Measurements from ENCODE around the gene G0S2.

DNA sequence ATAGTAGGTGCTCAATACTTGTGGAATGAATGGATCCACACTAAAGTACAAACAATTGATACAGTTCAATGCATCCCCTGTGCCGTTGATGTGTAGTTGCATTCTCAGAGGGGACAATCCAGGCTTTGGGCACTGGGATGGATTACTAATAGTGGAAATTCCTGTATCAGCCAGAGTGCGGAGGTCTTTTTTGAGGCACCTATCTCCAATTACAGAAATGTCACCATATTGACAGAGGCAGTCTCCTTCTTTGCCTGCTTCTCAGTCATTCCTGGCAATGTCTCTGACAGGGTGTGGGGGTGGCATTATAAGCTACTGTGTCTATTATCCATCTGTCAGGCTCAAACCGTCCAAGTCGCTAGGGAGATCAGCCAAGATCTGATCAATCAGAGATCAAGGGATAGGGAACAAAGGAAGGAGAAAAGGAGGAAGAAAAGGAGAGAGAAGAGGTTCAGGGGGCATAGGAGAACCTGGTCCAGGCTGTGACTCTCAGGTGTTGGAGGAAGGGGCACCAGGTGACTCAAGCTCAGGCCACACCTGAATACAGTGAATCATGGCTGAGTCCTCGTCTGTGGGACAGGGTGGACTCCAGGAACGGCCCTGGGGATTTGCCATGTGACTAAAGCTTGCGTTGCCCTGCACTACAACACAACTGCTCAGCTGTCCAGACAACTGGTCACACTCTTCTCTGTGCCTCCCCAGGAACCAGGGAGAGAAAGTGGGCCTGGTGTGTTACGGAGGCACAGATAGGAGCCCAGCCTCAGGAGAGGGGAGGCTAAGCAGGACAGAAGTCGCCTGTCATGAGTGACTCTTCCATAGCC is 19.6 kb upstream of the G0S2 start:
- TF ChIP-seq, protein P1, sequence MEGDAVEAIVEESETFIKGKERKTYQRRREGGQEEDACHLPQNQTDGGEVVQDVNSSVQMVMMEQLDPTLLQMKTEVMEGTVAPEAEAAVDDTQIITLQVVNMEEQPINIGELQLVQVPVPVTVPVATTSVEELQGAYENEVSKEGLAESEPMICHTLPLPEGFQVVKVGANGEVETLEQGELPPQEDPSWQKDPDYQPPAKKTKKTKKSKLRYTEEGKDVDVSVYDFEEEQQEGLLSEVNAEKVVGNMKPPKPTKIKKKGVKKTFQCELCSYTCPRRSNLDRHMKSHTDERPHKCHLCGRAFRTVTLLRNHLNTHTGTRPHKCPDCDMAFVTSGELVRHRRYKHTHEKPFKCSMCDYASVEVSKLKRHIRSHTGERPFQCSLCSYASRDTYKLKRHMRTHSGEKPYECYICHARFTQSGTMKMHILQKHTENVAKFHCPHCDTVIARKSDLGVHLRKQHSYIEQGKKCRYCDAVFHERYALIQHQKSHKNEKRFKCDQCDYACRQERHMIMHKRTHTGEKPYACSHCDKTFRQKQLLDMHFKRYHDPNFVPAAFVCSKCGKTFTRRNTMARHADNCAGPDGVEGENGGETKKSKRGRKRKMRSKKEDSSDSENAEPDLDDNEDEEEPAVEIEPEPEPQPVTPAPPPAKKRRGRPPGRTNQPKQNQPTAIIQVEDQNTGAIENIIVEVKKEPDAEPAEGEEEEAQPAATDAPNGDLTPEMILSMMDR (IDR thresholded peaks at IDR 0.05; ENCODE audit: poor library complexity, severe bottlenecking): no peak
- TF ChIP-seq EP300 (conservative IDR thresholded peaks at IDR 0.05; ENCODE audit: poor library complexity, severe bottlenecking) (no peak), EZH2 (IDR thresholded peaks at IDR 0.05; ENCODE audit: borderline replicate concordance, insufficient read depth, low read length, poor library complexity, severe bottlenecking) (no peak), POLR2AphosphoS5 (IDR thresholded peaks at IDR 0.05) (no peak), TAF1 (IDR thresholded peaks at IDR 0.05; ENCODE audit: low read depth) (no peak), SMC3 (conservative IDR thresholded peaks at IDR 0.05; ENCODE audit: poor library complexity) (no peak)
- TF ChIP-seq, protein P2, sequence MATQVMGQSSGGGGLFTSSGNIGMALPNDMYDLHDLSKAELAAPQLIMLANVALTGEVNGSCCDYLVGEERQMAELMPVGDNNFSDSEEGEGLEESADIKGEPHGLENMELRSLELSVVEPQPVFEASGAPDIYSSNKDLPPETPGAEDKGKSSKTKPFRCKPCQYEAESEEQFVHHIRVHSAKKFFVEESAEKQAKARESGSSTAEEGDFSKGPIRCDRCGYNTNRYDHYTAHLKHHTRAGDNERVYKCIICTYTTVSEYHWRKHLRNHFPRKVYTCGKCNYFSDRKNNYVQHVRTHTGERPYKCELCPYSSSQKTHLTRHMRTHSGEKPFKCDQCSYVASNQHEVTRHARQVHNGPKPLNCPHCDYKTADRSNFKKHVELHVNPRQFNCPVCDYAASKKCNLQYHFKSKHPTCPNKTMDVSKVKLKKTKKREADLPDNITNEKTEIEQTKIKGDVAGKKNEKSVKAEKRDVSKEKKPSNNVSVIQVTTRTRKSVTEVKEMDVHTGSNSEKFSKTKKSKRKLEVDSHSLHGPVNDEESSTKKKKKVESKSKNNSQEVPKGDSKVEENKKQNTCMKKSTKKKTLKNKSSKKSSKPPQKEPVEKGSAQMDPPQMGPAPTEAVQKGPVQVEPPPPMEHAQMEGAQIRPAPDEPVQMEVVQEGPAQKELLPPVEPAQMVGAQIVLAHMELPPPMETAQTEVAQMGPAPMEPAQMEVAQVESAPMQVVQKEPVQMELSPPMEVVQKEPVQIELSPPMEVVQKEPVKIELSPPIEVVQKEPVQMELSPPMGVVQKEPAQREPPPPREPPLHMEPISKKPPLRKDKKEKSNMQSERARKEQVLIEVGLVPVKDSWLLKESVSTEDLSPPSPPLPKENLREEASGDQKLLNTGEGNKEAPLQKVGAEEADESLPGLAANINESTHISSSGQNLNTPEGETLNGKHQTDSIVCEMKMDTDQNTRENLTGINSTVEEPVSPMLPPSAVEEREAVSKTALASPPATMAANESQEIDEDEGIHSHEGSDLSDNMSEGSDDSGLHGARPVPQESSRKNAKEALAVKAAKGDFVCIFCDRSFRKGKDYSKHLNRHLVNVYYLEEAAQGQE (IDR thresholded peaks at IDR 0.05; ENCODE audit: borderline replicate concordance): no peak

Measured in neural cell (in vitro differentiated cells).